Neural crest cell (in vitro differentiated cells): Measurements from ENCODE around the gene MRPS18C. TPM values are rescaled to one million over a fixed set of nuclear protein-coding genes. Genes with fewer than 3 reads are reported as not detected.
"Not testable (repeated sequence)": the region's sequence is repeated elsewhere in the genome, so short reads cannot be mapped to it uniquely, and the experiment has no call there.

Experiments
- DNase-seq: peaks from one replicate; pipeline ENCODE4 v3.0.0; 2021; ENCODE audit warnings: low read depth, mixed read lengths, low spot score
- H3K27ac Mint-ChIP-seq: one replicate; pipeline ENCODE4 v1.8.0; 2021; ENCODE audit warnings: mild to moderate bottlenecking, mixed read lengths; ENCODE audit not compliant: unreplicated experiment
- H3K27me3 Mint-ChIP-seq: 2 replicates; pipeline ENCODE4 v1.8.0; 2021; ENCODE audit warnings: low read depth, mild to moderate bottlenecking, mixed read lengths
- H3K36me3 Mint-ChIP-seq: 2 replicates; pipeline ENCODE4 v1.8.0; 2021; ENCODE audit warnings: low read depth, mild to moderate bottlenecking, mixed read lengths
- H3K4me1 Mint-ChIP-seq: 2 replicates; pipeline ENCODE4 v1.8.0; 2021; ENCODE audit warnings: mixed read lengths
- H3K4me3 Mint-ChIP-seq: one replicate; pipeline ENCODE4 v1.8.0; 2021; ENCODE audit warnings: mild to moderate bottlenecking, mixed read lengths
- H3K9me3 Mint-ChIP-seq: 2 replicates; pipeline ENCODE4 v1.8.0; 2021; ENCODE audit warnings: mixed read lengths
- total RNA-seq: library from RNA; stranded (reverse); gene quantifications from 2 replicates; pipeline ENCODE4 v1.2.1, GENCODE V29; 2021
- TF ChIP-seq, protein P1 (sequence below): fragments of 200-600 bp; sonication (generic); conservative IDR thresholded peaks from 2 replicates; pipeline ENCODE4 v1.5.0; 2021; ENCODE audit warnings: antibody characterized with exemption, mild to moderate bottlenecking

Gene MRPS18C
- total RNA-seq, 1 donor from 2014 or later = 56.8 TPM

- no peaks in the 10 kb centered on the region for H3K27me3 Mint-ChIP-seq
- no peak for DNase-seq
- H3K27ac Mint-ChIP-seq = no peak overlapping the region
- no peaks in the 10 kb centered on the region for H3K9me3 Mint-ChIP-seq
- H3K4me3 Mint-ChIP-seq = no peak overlapping the region
- no peaks in the 10 kb centered on the region for H3K4me1 Mint-ChIP-seq
- TF ChIP-seq, protein P1, sequence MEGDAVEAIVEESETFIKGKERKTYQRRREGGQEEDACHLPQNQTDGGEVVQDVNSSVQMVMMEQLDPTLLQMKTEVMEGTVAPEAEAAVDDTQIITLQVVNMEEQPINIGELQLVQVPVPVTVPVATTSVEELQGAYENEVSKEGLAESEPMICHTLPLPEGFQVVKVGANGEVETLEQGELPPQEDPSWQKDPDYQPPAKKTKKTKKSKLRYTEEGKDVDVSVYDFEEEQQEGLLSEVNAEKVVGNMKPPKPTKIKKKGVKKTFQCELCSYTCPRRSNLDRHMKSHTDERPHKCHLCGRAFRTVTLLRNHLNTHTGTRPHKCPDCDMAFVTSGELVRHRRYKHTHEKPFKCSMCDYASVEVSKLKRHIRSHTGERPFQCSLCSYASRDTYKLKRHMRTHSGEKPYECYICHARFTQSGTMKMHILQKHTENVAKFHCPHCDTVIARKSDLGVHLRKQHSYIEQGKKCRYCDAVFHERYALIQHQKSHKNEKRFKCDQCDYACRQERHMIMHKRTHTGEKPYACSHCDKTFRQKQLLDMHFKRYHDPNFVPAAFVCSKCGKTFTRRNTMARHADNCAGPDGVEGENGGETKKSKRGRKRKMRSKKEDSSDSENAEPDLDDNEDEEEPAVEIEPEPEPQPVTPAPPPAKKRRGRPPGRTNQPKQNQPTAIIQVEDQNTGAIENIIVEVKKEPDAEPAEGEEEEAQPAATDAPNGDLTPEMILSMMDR = no peak
- no peaks in the 10 kb centered on the region for H3K36me3 Mint-ChIP-seq
Observed at GRCh38 chr4:83498187-83498586, 42.3 kb downstream of the MRPS18C start.

- not testable (repeated sequence) for H3K27ac Mint-ChIP-seq, DNase-seq, H3K27me3 Mint-ChIP-seq, H3K36me3 Mint-ChIP-seq, H3K4me3 Mint-ChIP-seq, H3K9me3 Mint-ChIP-seq, H3K4me1 Mint-ChIP-seq
Observed at GRCh38 chr4:83501671-83502070, 45.8 kb downstream of the MRPS18C start.

DNA sequence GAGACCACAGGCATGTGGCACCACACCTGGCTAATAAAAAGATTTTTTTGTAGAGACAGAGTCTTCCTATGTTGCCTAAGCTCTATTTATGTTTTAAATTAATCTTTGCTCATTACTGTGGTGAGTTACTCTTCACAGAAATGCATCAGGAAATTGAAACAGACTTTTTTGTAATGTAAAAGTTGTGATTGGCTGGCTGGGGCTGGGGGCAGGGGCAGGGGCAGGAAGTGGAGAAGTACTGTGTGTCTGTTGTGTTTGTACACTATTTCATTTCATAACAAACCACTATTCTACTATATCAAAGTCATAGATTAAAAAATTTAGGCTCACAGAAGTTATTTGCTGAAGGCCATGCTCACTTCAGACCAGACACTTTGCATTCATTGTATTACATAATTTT, 48.1 kb downstream of the MRPS18C start:
- DNase-seq = no peak
- Mint-ChIP-seq H3K27me3 (no peaks in the 10 kb centered on the region), H3K4me1 (no peaks in the 10 kb centered on the region), H3K4me3 (no peak overlapping the region), H3K36me3 (no peaks in the 10 kb centered on the region), H3K27ac (no peak overlapping the region), H3K9me3 (peaks cover 2% of the 10 kb centered on the region)
- TF ChIP-seq, protein P1 = no peak

GRCh38 chr4:83504503-83504902, 48.6 kb downstream of the MRPS18C start:
- no peaks in the 10 kb centered on the region for H3K27me3 Mint-ChIP-seq
- no peak for DNase-seq
- H3K27ac Mint-ChIP-seq = no peak overlapping the region
- peaks cover 5% of the 10 kb centered on the region for H3K9me3 Mint-ChIP-seq
- H3K4me1 Mint-ChIP-seq = no peaks in the 10 kb centered on the region
- no peaks in the 10 kb centered on the region for H3K36me3 Mint-ChIP-seq
- H3K4me3 Mint-ChIP-seq = no peak overlapping the region
- TF ChIP-seq, protein P1 = no peak

- no peaks in the 10 kb centered on the region for H3K4me1 Mint-ChIP-seq
- no peak overlapping the region for H3K4me3 Mint-ChIP-seq
- DNase-seq = no peak
- H3K36me3 Mint-ChIP-seq = no peaks in the 10 kb centered on the region
- H3K27me3 Mint-ChIP-seq = no peaks in the 10 kb centered on the region
- TF ChIP-seq, protein P1 = no peak
- peaks cover 7% of the 10 kb centered on the region for H3K9me3 Mint-ChIP-seq
- H3K27ac Mint-ChIP-seq = no peak overlapping the region
Observed at GRCh38 chr4:83504996-83505395, 49.1 kb downstream of the MRPS18C start.

DNA sequence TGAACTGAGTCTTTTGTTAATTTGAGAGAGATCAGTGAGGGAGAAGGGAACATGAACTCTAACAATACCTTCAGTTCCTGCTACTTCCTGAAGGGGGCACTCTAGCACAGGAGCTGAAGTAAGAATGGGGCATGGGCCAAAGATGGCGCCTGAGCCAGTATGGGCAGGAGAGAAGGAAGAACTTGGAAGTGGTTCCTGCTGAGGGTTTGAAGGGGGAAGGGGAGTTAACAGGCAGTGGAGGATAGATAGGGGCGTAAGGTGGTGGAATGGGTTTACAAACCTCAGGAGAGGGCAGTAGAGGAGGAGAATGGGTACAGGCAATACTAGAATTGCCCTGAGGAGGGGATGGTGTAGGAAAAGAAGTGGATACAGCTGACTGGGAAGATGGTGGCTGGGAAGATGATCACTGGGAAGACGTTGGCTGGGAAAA, 53.3 kb downstream of the MRPS18C start:
- H3K27ac Mint-ChIP-seq, H3K4me1 Mint-ChIP-seq, H3K4me3 Mint-ChIP-seq, H3K9me3 Mint-ChIP-seq, H3K27me3 Mint-ChIP-seq, H3K36me3 Mint-ChIP-seq: not testable (repeated sequence)
- peak; percentile 8 for DNase-seq
- TF ChIP-seq, protein P1 = peak; percentile 68
